ENCODE measurements around the gene SLC4A1. TPM values are rescaled to one million over a fixed set of nuclear protein-coding genes. Genes with fewer than 3 reads are reported as not detected.

Gene SLC4A1
- total RNA-seq, 1 experiment from 2014 or later: 0.22 TPM

GRCh38 chr17:44207743-44208142, 60.2 kb downstream of the SLC4A1 start:
- ChIA-PET POLR2A (interaction anchor here (0.7 to 2.1 kb wide), 2 partner anchors 10 to 21 kb away, joined by 4 read pairs; partner anchors contain the start of gene TMUB2), CTCF (interaction anchor here (1.0 to 2.6 kb wide), 4 partner anchors 11 to 315 kb away, joined by 3 to 11 read pairs (median 7); no protein-coding TSS in a partner anchor), RAD21 (ENCODE audit: low non-redundant PET in 1 of 2, low total read pairs in 2 of 2, uncharacterized antibody in 2 of 2, unreplicated experiment in 2 of 2) (interaction anchor here in 1 of 2 experiments (0.6 kb wide), 1 partner anchor 24 kb away, joined by 3 read pairs; no protein-coding TSS in a partner anchor)
- DNase-seq (ENCODE audit: low read depth, low spot score) (no peak), ATAC-seq (no peak)
- H3K27ac ChIP-seq (ENCODE audit: low read depth, low read length): peak overlapping the region; percentile 42; the same call in 1 of the 2 replicates
- no peaks in the 10 kb centered on the region for H3K9me3 ChIP-seq (ENCODE audit: control insufficient read depth in 1 of 2, insufficient read depth in 1 of 2, low read depth in 1 of 2, low read length in 2 of 2)
- peak overlapping the region; percentile 70; the same call in 1 of the 2 replicates for H3K4me2 ChIP-seq (ENCODE audit: low read length)
- peaks cover 11% of the 10 kb centered on the region; the same call in 1 of the 2 replicates for H3K79me2 ChIP-seq (ENCODE audit: insufficient read depth, low read length)
- H3K4me3 ChIP-seq (replicated peaks in 1 of 2; ENCODE audit: low read depth in 1 of 2, low read length in 2 of 2): no peak overlapping the region
- H3K9ac ChIP-seq (ENCODE audit: low read length): no peak overlapping the region; the same call in 1 of the 2 replicates
- no TSS peak for BruUV-seq (replicated peaks)
- H4K20me1 ChIP-seq (ENCODE audit: insufficient read depth): no peaks in the 10 kb centered on the region
- TF ChIP-seq JUND (IDR thresholded peaks at IDR 0.05) (no peak), ZFX (IDR thresholded peaks at IDR 0.05) (no peak), EGR1 (IDR thresholded peaks at IDR 0.05; ENCODE audit: low read depth) (no peak), CEBPB (IDR thresholded peaks at IDR 0.05; ENCODE audit: low read depth) (no peak), YY1 (IDR thresholded peaks at IDR 0.05; ENCODE audit: extremely low read depth, insufficient replicate concordance, low read depth, low read length) (no peak), SIN3A (IDR thresholded peaks at IDR 0.05; ENCODE audit: low read depth) (no peak), SP1 (IDR thresholded peaks at IDR 0.05; ENCODE audit: low read depth) (no peak), POLR2AphosphoS5 (IDR thresholded peaks at IDR 0.05; ENCODE audit: low read depth, low read length) (no peak), TCF7L2 (IDR thresholded peaks at IDR 0.05; ENCODE audit: borderline replicate concordance, extremely low read depth, insufficient read depth, insufficient read length) (no peak), EZH2 (IDR thresholded peaks at IDR 0.05) (no peak), ZBTB33 (IDR thresholded peaks at IDR 0.05; ENCODE audit: extremely low read depth, insufficient replicate concordance, low read length) (no peak), ZNF274 (IDR thresholded peaks at IDR 0.05; ENCODE audit: low read depth, low read length) (no peak), ELF1 (IDR thresholded peaks at IDR 0.05; ENCODE audit: borderline replicate concordance, low read depth) (no peak), POLR2A (IDR thresholded peaks at IDR 0.05; ENCODE audit: borderline replicate concordance, extremely low read depth, insufficient read depth, insufficient read length) (no peak)
- intact Hi-C loops (cut with micrococcal nuclease): no loop called here
- no peaks in the 10 kb centered on the region for H3K27me3 ChIP-seq (ENCODE audit: insufficient read depth, low read length)
- no peaks in the 10 kb centered on the region for H3K9me2 ChIP-seq (ENCODE audit: insufficient read depth)
- peaks cover 8 to 37% of the 10 kb centered on the region in 2 experiments; a peak in 3 of 4 replicates for H3K36me3 ChIP-seq (ENCODE audit: control insufficient read depth in 1 of 2, insufficient read depth in 2 of 2, low read length in 2 of 2)
- peaks cover 45 to 77% of the 10 kb centered on the region in 2 experiments for H3K4me1 ChIP-seq (ENCODE audit: control insufficient read depth in 1 of 2, insufficient read depth in 2 of 2, low read length in 2 of 2)
- H2AFZ ChIP-seq (ENCODE audit: low read depth, low read length, poor library complexity, severe bottlenecking): no peak overlapping the region
